ENCODE results near the gene TMTC2. TPM values are rescaled to one million over a fixed set of nuclear protein-coding genes. Genes with fewer than 3 reads are reported as not detected.
"Not testable (repeated sequence)": the region's sequence is repeated elsewhere in the genome, so short reads cannot be mapped to it uniquely, and the experiment has no call there.

Gene TMTC2
- polyA plus RNA-seq, 1 experiment, result 1.6 TPM

GRCh38 chr12:82841487-82841904 lies 154.8 kb downstream of the TMTC2 start:
- no peaks in the 10 kb centered on the region for H3K27me3 ChIP-seq (ENCODE audit: control insufficient read depth, insufficient read depth, low read length)
- no peak overlapping the region for H3K4me3 ChIP-seq (ENCODE audit: low read depth, low read length)
- no peak for DNase-seq (ENCODE audit: low read depth, low spot score)
- POLR2A ChIA-PET, result no interaction called here
- TF ChIP-seq, protein P1, sequence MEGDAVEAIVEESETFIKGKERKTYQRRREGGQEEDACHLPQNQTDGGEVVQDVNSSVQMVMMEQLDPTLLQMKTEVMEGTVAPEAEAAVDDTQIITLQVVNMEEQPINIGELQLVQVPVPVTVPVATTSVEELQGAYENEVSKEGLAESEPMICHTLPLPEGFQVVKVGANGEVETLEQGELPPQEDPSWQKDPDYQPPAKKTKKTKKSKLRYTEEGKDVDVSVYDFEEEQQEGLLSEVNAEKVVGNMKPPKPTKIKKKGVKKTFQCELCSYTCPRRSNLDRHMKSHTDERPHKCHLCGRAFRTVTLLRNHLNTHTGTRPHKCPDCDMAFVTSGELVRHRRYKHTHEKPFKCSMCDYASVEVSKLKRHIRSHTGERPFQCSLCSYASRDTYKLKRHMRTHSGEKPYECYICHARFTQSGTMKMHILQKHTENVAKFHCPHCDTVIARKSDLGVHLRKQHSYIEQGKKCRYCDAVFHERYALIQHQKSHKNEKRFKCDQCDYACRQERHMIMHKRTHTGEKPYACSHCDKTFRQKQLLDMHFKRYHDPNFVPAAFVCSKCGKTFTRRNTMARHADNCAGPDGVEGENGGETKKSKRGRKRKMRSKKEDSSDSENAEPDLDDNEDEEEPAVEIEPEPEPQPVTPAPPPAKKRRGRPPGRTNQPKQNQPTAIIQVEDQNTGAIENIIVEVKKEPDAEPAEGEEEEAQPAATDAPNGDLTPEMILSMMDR (IDR thresholded peaks at IDR 0.05; ENCODE audit: low read depth, low read length), result no peak
- H3K9me3 ChIP-seq (ENCODE audit: control insufficient read depth, insufficient read depth, low read length), result no peaks in the 10 kb centered on the region; the same call in 1 of the 2 replicates
- no peak overlapping the region for H3K27ac ChIP-seq (ENCODE audit: low read depth, low read length)
- CTCF ChIA-PET, result no interaction called here

- TF ChIP-seq, protein P1 (IDR thresholded peaks at IDR 0.05; ENCODE audit: low read depth, low read length), result no peak
- Histone ChIP-seq H3K27ac (ENCODE audit: low read depth, low read length) (no peak overlapping the region), H3K27me3 (ENCODE audit: control insufficient read depth, insufficient read depth, low read length) (no peaks in the 10 kb centered on the region), H3K9me3 (ENCODE audit: control insufficient read depth, insufficient read depth, low read length) (no peaks in the 10 kb centered on the region; the same call in 1 of the 2 replicates), H3K4me3 (ENCODE audit: low read depth, low read length) (no peak overlapping the region)
- no peak for DNase-seq (ENCODE audit: low read depth, low spot score)
- ChIA-PET CTCF (no interaction called here), POLR2A (no interaction called here)
These were observed 155.8 kb downstream of the TMTC2 start for GRCh38 chr12:82842480-82842879.

GRCh38 chr12:82845076-82845475 lies 158.4 kb downstream of the TMTC2 start:
- POLR2A ChIA-PET; H3K27ac ChIP-seq (ENCODE audit: low read depth, low read length); H3K4me3 ChIP-seq (ENCODE audit: low read depth, low read length); H3K9me3 ChIP-seq (ENCODE audit: control insufficient read depth, insufficient read depth, low read length); DNase-seq (ENCODE audit: low read depth, low spot score); H3K27me3 ChIP-seq (ENCODE audit: control insufficient read depth, insufficient read depth, low read length): not testable (repeated sequence)
- CTCF ChIA-PET, result interaction anchor here (0.6 kb wide), 1 partner anchor 161 kb away, joined by 3 read pairs; no protein-coding TSS in a partner anchor

DNA sequence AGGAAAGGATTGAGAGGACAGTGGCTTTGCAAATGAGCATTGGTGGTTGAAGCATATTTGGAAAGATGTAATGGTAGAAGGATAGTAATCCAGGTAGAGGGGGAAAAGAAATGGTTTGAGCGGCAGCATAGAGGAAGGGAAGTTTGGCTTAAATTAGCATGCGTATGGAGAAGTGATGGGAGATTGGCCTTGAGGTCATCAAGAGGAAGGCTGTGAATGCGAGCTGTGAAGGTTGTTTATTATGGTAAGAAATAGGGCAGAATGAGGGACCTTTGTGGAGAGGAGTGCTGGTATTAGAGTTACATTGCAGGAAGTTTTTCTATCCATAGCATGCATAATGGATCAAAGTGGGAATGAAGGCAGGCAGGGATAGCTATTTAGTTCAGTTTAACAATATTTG lies 162.1 kb downstream of the TMTC2 start:
- ChIA-PET POLR2A (no interaction called here), CTCF (no interaction called here)
- TF ChIP-seq, protein P1 (IDR thresholded peaks at IDR 0.05; ENCODE audit: low read depth, low read length), result no peak
- H3K27me3 ChIP-seq (ENCODE audit: control insufficient read depth, insufficient read depth, low read length), result no peaks in the 10 kb centered on the region
- no peaks in the 10 kb centered on the region; the same call in 1 of the 2 replicates for H3K9me3 ChIP-seq (ENCODE audit: control insufficient read depth, insufficient read depth, low read length)
- H3K27ac ChIP-seq (ENCODE audit: low read depth, low read length), result no peak overlapping the region
- H3K4me3 ChIP-seq (ENCODE audit: low read depth, low read length), result no peak overlapping the region
- no peak for DNase-seq (ENCODE audit: low read depth, low spot score)

DNA sequence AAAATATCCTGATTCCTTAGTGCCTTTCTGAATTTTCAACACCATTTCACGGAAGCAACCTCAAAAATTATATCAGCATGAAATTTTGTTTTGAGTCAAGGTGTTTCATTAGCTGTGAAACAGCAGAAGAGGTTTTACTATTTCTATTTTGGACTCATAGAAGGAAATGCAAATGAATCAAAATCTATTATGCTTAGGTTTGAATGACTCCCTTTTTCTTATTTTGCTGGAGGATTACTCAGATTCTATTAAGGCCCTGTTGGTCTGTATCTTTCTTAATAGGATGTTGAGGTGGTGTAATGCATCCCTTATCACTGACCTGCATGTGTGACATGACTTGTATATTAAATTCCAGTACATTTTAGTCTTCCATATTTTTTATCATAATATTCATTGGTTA lies 165.8 kb downstream of the TMTC2 start:
- ChIA-PET POLR2A (no interaction called here), CTCF (no interaction called here)
- Histone ChIP-seq H3K4me3 (ENCODE audit: low read depth, low read length) (no peak overlapping the region), H3K27me3 (ENCODE audit: control insufficient read depth, insufficient read depth, low read length) (no peaks in the 10 kb centered on the region), H3K27ac (ENCODE audit: low read depth, low read length) (no peak overlapping the region), H3K9me3 (ENCODE audit: control insufficient read depth, insufficient read depth, low read length) (peaks cover 2% of the 10 kb centered on the region; the same call in 1 of the 2 replicates)
- TF ChIP-seq, protein P1 (IDR thresholded peaks at IDR 0.05; ENCODE audit: low read depth, low read length), result no peak
- DNase-seq (ENCODE audit: low read depth, low spot score), result no peak

DNA sequence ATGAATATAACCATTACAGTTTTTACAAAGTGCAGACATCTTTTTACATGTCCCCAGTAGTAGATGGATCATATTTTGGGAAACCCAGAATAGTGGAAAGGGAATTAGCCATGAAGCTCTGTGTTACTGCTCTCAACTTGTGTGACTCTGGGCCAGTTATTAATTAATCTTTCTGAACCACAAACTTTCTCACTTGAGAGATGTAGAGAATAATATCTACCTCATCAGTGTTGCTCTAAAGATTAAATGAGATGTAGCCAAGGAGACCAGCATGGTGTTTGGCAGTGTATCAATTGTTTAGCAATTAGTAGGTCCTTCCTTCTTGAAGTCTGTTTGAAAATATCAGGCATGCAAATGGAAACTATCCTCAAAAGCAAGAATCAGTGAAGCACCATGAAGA lies 169.2 kb downstream of the TMTC2 start:
- H3K4me3 ChIP-seq (ENCODE audit: low read depth, low read length), result no peak overlapping the region
- ChIA-PET POLR2A (no interaction called here), CTCF (no interaction called here)
- peaks cover 2% of the 10 kb centered on the region for H3K9me3 ChIP-seq (ENCODE audit: control insufficient read depth, insufficient read depth, low read length)
- no peak overlapping the region for H3K27ac ChIP-seq (ENCODE audit: low read depth, low read length)
- DNase-seq (ENCODE audit: low read depth, low spot score), result no peak
- no peaks in the 10 kb centered on the region for H3K27me3 ChIP-seq (ENCODE audit: control insufficient read depth, insufficient read depth, low read length)
- TF ChIP-seq, protein P1 (IDR thresholded peaks at IDR 0.05; ENCODE audit: low read depth, low read length), result no peak
